Testis (tissue), 3 donors: ENCODE measurements around the gene COPS2. TPM values are rescaled to one million over a fixed set of nuclear protein-coding genes. Genes with fewer than 3 reads are reported as not detected.
"Not testable (repeated sequence)": the region's sequence is repeated elsewhere in the genome, so short reads cannot be mapped to it uniquely, and the experiment has no call there.

ENCODE experiments used
- DNase-seq: peaks from one replicate; pipeline ENCODE4 v3.0.0-alpha.2; 2019
- H3K27ac ChIP-seq, 2 donors: fragments of 200-600 bp; sonication (generic); one replicate each; pipeline ENCODE4 v1.5.1; 2019
- H3K27me3 ChIP-seq: fragments of 200-600 bp; sonication (generic); one replicate; pipeline ENCODE4 v1.5.1; 2019
- H3K36me3 ChIP-seq: fragments of 200-600 bp; sonication (generic); one replicate; pipeline ENCODE4 v1.5.1; 2017; ENCODE audit warnings: low read depth; ENCODE audit errors: missing control alignments
- H3K4me1 ChIP-seq: fragments of 200-600 bp; sonication (generic); one replicate; pipeline ENCODE4 v1.5.1; 2019
- H3K4me3 ChIP-seq, 2 donors: fragments of 200-600 bp; sonication (generic); one replicate each; pipeline ENCODE4 v1.5.1; 2017 to 2019
- H3K9me3 ChIP-seq: fragments of 200-600 bp; sonication (generic); one replicate; pipeline ENCODE4 v1.5.1; 2017
- CTCF ChIP-seq, 3 experiments: fragments of 450-650 bp in 2 of 3; fragments of 200-600 bp in 1 of 3; sonication (generic) in 1 of 3; IDR thresholded peaks; one replicate each; pipeline ENCODE4 v1.5.1; 2016 to 2019; ENCODE audit warnings: antibody characterized with exemption in 3 of 3, mild to moderate bottlenecking in 2 of 3, moderate library complexity in 1 of 3
- POLR2A ChIP-seq: fragments of 450-650 bp; IDR thresholded peaks from one replicate; pipeline ENCODE4 v1.6.1; 2017; ENCODE audit warnings: antibody characterized with exemption, mild to moderate bottlenecking, moderate library complexity
- WGBS, 2 donors: methylation state at CpG; one replicate each; pipeline ENCODE4 v1.1.5; 2018; 5-methylcytosine and 5-hydroxymethylcytosine counted together
- intact Hi-C: fragments of 100-400 bp; cut with DNase I; formaldehyde crosslinking; loops from one replicate; pipeline ENCODE4 v1.15.1; 2023; ENCODE audit warnings: low total_unique reads
- polyA plus RNA-seq: library from polyadenylated mRNA; stranded (reverse); fragments of 350-450 nt; fragmentation: Illumina TruSeq; extraction: RNeasy Lipid Tissue Mini Kit (QIAGEN cat#74804); gene quantifications from one replicate; pipeline ENCODE4 v1.2.3, GENCODE V29; 2014; ENCODE audit warnings: low read depth, low replicate concordance; ENCODE audit not compliant: insufficient read depth
- total RNA-seq, 2 donors: library from RNA; depleted of rRNA; stranded (reverse); fragments of >200 nt; gene quantifications; one replicate each; pipeline ENCODE4 v1.2.3, GENCODE V29; 2016

Gene COPS2
- total and polyA plus RNA-seq, 3 donors from 2014 or later: 55.4 to 65.0 (median 62.4) TPM

GRCh38 chr15:49185473-49185872, 30.1 kb upstream of the COPS2 start:
- intact Hi-C loops: no loop called here
- H3K36me3 ChIP-seq: no peaks in the 10 kb centered on the region
- DNase-seq: no peak
- TF ChIP-seq CTCF (IDR thresholded peaks at IDR 0.05) (no peak), POLR2A (no peak)
- H3K4me1 ChIP-seq: no peaks in the 10 kb centered on the region
- 92 to 94% methylated on average over 1 of the region's 1 CpG for WGBS, 2 donors
- H3K27ac ChIP-seq: no peak overlapping the region
- H3K4me3 ChIP-seq: no peak overlapping the region
- no peaks in the 10 kb centered on the region for H3K27me3 ChIP-seq
- H3K9me3 ChIP-seq: no peaks in the 10 kb centered on the region

GRCh38 chr15:49183741-49184140, 28.3 kb upstream of the COPS2 start:
- H3K4me3 ChIP-seq, DNase-seq, intact Hi-C loops, H3K9me3 ChIP-seq, H3K27ac ChIP-seq, H3K36me3 ChIP-seq, H3K27me3 ChIP-seq, H3K4me1 ChIP-seq: not testable (repeated sequence)
- WGBS, 2 donors: 82 to 91% methylated on average over 3 of the region's 3 CpGs

GRCh38 chr15:49182128-49182527, 26.7 kb upstream of the COPS2 start:
- TF ChIP-seq POLR2A (no peak), CTCF (IDR thresholded peaks at IDR 0.05) (no peak)
- WGBS, 2 donors: 96% methylated on average over 4 of the region's 4 CpGs

GRCh38 chr15:49179433-49180190, 24.2 kb upstream of the COPS2 start:
- H3K27me3 ChIP-seq: no peaks in the 10 kb centered on the region
- no peak for TF ChIP-seq POLR2A
- no peak for TF ChIP-seq CTCF (IDR thresholded peaks at IDR 0.05)
- intact Hi-C loops: no loop called here
- H3K9me3 ChIP-seq: no peaks in the 10 kb centered on the region
- H3K27ac ChIP-seq: no peak overlapping the region
- H3K4me1 ChIP-seq: no peaks in the 10 kb centered on the region
- no peaks in the 10 kb centered on the region for H3K36me3 ChIP-seq
- 70 to 71% methylated on average over 1 of the region's 1 CpG for WGBS, 2 donors
- H3K4me3 ChIP-seq: no peak overlapping the region
- no peak for DNase-seq

More at GRCh38 chr15:49182128-49182527, 26.7 kb upstream of the COPS2 start:
- no peak overlapping the region for H3K27ac ChIP-seq
- no peaks in the 10 kb centered on the region for H3K9me3 ChIP-seq
- no peaks in the 10 kb centered on the region for H3K4me1 ChIP-seq
- H3K36me3 ChIP-seq: no peaks in the 10 kb centered on the region
- no peaks in the 10 kb centered on the region for H3K27me3 ChIP-seq
- no peak for DNase-seq
- intact Hi-C loops: no loop called here
- no peak overlapping the region for H3K4me3 ChIP-seq

- Histone ChIP-seq H3K4me1 (no peaks in the 10 kb centered on the region), H3K36me3 (no peaks in the 10 kb centered on the region), H3K4me3 (no peak overlapping the region), H3K27me3 (no peaks in the 10 kb centered on the region), H3K27ac (no peak overlapping the region), H3K9me3 (no peaks in the 10 kb centered on the region)
- TF ChIP-seq POLR2A (no peak), CTCF (IDR thresholded peaks at IDR 0.05) (no peak)
- WGBS, 2 donors: 93% methylated on average over 7 of the region's 7 CpGs
- no peak for DNase-seq
- intact Hi-C loops: no loop called here
Observed at GRCh38 chr15:49178497-49178896, 23.1 kb upstream of the COPS2 start.

- H3K27me3 ChIP-seq, H3K4me3 ChIP-seq, H3K27ac ChIP-seq, H3K4me1 ChIP-seq, H3K36me3 ChIP-seq, intact Hi-C loops, H3K9me3 ChIP-seq, DNase-seq: not testable (repeated sequence)
- WGBS, 2 donors: 83 to 93% methylated on average over 6 of the region's 6 CpGs
Observed at GRCh38 chr15:49175582-49176397, 20.4 kb upstream of the COPS2 start.
